ENCODE results near the gene ZNF154.

The ZNF154 gene

DNA sequence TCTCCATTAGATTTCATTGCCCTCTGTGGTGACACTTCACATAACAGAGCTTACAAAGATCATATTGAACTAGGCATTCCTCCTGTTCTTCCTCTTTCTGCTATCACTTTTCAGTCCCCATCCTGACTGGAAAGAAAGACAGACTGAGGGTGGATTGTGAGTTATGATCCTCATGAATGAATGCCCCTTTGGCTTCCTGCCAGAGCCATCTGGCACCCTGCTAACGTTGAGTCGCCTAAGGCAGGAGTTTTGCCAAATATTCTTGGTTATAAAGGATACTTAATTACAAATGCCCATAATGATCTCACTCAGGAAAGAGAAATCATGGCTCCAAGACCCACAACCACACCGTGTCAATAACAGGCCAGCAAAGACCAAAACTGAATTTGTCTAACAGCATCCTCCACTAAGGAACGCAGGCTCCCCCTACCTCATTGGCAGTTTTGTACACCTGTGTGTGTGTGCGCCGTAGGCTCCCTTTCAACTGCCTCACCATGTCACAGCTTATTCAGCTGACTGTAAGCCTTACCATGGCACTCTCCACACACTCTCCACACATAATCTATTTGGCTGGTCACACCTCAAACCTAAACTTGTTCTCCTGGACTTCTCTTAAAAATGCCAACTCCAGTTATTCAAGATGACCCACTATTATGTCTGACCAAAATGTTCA is 60.5 kb downstream of the ZNF154 start:
- Histone ChIP-seq H2BK120ac (ENCODE audit: low read depth, low read length) (no peak overlapping the region), H3K14ac (ENCODE audit: low read length in 2 of 2) (no peak overlapping the region), H3K4me2 (ENCODE audit: low read length, poor library complexity, severe bottlenecking) (no peak overlapping the region), H3K18ac (ENCODE audit: low read depth in 1 of 2, low read length in 2 of 2) (no peak overlapping the region), H2AK5ac (ENCODE audit: low read length, severe bottlenecking) (no peak overlapping the region), H3K4me1 (ENCODE audit: control insufficient read depth, insufficient read depth, low read depth, low read length) (no peaks in the 10 kb centered on the region), H3K4me3 (ENCODE audit: insufficient read depth in 1 of 2, low read depth in 1 of 2, low read length in 2 of 2) (no peak overlapping the region), H4K8ac (ENCODE audit: low read length) (no peak overlapping the region), H2BK12ac (ENCODE audit: low read length in 2 of 2) (no peak overlapping the region), H2BK5ac (ENCODE audit: low read depth, low read length, poor library complexity, severe bottlenecking) (no peak overlapping the region), H3K4ac (ENCODE audit: low read depth in 1 of 2, low read length in 2 of 2) (no peak overlapping the region), H3K27me3 (ENCODE audit: control insufficient read depth in 1 of 2, insufficient read depth in 1 of 2, low read length in 2 of 2) (no peaks in the 10 kb centered on the region), H3K36me3 (ENCODE audit: control insufficient read depth in 1 of 2, insufficient read depth in 2 of 2, low read depth in 1 of 2, low read length in 2 of 2) (peaks cover 0 to 1% of the 10 kb centered on the region in 2 experiments), H3K23ac (ENCODE audit: low read length in 2 of 2) (no peak overlapping the region), H3K79me1 (replicated peaks; ENCODE audit: low read length, poor library complexity, severe bottlenecking) (no peaks in the 10 kb centered on the region), H2BK15ac (ENCODE audit: low read depth, poor library complexity, severe bottlenecking) (no peak overlapping the region), H3K9me3 (ENCODE audit: control insufficient read depth, low read length) (peaks cover 5% of the 10 kb centered on the region), H4K91ac (ENCODE audit: low read length) (no peak overlapping the region), H2AFZ (ENCODE audit: low read depth, low read length) (no peak overlapping the region), H3K27ac (ENCODE audit: low read length, poor library complexity, severe bottlenecking) (no peak overlapping the region), H3K9ac (ENCODE audit: low read length) (no peak overlapping the region)
- DNase-seq, result no peak
- WGBS, result 86% methylated on average over 4 of the region's 6 CpGs
